HG03432 (cell line): ENCODE data around the gene KAZALD1.
"Not testable (repeated sequence)": the region's sequence is repeated elsewhere in the genome, so short reads cannot be mapped to it uniquely, and the experiment has no call there.

Experiments
- ATAC-seq: cut with Tn5 transposase; IDR thresholded peaks from one replicate; pipeline ENCODE4 v1.9.1; 2021; ENCODE audit warnings: mild to moderate bottlenecking, moderate library complexity; ENCODE audit not compliant: unreplicated experiment

The KAZALD1 gene

DNA sequence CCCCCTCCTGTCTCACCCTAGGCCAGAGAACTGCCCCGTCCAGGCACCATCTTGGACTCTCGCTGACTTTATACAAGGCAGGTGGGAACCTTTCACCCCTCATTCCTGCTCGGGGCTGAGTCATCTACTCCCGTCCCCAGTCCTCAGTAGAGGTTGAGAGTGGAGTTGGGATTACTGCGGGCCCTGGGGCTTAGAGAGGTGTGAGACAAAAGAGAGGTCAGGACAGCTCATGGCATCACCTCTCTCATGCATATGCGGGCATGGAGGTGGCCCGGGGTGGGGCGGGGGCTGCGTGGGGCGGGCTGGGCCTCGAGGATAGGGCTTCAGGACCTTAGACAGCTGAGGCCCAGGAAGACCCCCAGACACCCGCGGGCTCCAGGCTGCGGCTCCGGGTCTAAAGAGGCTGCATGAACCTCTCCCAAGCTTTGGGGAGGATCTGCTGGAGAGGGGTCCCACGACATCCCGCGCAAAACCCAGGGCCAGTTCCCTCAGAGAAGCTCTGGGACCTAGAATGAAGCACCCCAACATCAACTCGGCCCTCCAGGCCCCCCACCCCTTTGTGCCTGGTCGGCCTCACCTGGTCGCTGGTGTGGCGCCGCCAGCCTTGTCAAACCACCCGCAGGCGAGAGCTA lies 31.2 kb upstream of the KAZALD1 start:
- no peak for ATAC-seq

DNA sequence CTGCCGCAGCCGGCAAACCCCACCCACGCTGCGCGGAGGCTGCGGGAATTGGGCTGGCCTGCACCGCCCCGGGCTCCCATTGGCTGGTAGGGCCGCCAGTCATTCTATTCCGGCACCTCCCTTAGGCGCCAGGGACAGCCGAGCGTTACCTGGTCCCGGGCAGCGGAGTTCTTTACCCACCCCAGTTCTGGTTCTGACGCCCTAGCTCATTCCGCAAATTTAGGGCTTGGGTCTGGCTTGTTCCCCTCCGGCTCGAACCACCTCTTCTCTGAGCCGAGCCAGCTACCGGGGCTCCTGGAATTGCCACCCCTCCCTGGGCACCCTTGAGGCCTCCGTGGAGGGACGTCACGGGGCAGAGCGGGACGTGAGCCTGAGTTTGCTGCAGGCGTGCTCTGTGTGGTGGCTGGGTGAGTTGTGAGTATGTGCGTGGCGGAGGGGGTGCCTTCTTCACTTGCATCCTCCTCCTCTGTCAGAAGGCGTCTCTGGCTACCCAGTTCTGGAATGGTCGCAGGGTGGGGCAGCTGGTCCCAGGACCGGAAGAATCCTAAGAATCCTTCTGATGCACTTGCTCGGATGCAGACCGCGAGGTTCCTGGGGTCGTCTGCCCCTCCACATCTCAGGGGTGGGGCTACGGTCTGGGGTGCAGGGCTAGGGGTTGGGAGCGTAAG lies 30.5 kb upstream of the KAZALD1 start, which contains the start of the genes PDZD7 and SFXN3:
Gene PDZD7, minus strand, starts transcription at position 2 of the 668 bp plus-strand sequence. CDS start 910 bp downstream, outside the sequence.
Gene SFXN3, plus strand, starts transcription at position 107 of the 668 bp plus-strand sequence. CDS start 3,461 bp downstream, outside the sequence.
- peak; percentile 90 for ATAC-seq

DNA sequence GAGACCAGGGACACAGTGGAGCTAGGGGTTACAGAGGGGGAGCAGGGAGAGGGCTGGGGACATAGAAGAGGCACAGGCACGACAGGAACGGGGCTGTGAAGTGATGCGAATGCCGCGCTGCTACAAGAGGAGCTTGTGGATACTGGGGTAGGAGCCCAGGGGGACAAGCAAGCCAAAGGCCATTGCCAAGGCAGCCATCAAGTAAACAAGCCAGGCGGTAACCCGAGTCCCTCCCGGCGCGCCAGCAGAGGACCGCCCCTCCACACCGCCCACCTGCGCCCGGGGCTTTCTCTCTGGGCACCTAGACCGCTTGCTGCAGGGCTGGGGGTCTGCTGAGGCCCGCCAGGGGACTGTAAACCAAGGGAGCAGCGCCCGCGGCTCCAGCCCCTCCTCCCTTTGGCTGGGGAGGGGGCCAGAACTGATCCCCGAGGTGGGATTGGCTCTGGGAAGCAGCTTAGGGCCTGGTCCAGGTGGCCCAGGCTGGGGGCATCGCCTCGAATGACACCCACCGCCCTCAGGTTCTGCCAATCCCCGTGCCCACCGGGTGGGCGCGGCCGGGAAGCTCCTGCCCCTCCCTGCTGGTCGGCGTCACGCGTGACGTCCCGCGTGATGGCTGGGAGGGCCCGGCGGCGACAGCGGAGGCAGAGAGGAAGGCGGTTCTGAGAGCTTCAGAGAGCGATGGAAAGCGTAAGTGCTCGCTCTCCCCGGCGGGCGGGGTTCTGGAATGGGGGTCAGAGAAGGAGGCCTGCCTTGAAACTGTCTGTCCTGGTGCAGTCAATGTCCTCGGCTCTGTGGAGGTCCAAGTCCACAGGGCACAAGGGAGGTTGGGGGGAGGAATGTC lies 29.8 kb upstream of the KAZALD1 start:
- ATAC-seq: peak; percentile 44

DNA sequence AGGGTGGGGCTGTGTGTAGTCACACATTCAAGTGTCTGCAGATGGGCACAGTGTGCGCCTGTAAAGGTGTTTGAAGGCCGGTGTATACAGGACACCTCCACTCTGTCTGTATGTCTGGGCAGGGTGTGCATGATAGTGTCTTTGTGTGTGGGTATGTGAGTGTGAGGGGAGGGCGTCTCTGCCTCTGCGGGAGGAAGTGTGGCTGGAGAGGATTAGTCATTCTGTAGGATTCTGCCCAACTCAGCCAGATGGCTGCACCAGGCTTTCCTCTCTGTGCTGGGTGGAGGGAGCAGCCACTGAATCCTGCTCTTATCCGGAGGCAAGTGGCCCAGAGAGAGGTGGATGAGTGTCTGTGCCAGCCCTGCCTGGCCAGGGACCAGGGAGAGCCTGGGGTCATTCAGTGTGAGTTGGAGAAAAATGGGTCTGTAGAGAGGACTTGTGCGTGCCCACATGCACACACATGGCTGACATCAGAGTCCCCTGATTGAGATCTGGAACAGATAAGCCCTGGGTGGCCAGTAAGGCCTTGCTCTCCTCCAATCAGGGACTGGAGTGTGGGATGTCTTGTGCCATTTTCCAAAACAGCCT lies 29.1 kb upstream of the KAZALD1 start:
- ATAC-seq: peak; percentile 24

DNA sequence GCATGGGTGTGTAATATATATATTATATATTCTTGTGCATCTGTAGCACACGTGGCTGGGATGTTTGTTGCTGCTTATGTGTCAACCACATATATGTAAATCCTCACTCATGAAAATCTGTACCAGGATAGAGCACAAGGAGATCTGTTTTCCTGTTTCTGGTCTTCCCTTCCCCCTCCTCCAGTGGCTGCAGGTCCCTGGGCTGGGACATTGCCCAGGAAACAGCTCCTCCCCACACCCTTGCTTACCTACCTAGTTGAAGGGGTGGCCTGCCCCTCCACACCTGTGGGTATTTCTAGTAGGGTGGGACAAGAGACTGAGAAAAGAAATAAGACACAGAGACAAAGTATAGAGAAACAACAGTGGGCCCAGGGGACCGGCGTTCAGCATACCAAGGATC lies 28.5 kb upstream of the KAZALD1 start:
- no peak for ATAC-seq

DNA sequence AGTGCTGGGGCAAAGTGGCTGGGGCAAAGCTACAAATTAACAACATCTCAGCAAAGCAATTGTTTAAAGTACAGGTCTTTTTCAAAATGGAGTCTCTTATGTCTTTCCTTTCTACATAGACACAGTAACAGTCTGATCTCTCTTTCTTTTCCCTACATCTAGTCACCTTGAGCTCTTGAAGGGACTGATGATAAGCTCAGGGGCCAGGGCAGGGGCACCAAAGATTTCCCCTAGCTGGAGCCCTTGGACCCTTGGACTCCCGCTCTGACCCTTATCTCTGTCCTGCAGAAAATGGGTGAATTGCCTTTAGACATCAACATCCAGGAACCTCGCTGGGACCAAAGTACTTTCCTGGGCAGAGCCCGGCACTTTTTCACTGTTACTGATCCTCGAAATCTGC lies 27.4 kb upstream of the KAZALD1 start:
- not testable (repeated sequence) for ATAC-seq

DNA sequence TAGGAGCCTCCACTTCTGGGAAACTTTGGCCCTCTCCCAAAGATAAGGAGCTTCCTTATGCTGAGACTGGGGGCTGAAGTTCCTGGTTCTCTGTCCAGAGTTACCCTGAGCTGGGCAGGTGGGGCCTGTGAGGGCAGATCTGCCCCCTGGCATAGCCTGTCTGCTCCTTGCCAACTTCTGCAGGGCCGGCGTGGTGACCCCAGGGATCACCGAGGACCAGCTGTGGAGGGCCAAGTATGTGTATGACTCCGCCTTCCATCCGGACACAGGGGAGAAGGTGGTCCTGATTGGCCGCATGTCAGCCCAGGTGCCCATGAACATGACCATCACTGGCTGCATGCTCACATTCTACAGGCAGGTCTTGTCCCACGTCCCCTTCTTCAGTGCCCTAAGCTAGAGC lies 26.5 kb upstream of the KAZALD1 start:
- ATAC-seq: no peak

DNA sequence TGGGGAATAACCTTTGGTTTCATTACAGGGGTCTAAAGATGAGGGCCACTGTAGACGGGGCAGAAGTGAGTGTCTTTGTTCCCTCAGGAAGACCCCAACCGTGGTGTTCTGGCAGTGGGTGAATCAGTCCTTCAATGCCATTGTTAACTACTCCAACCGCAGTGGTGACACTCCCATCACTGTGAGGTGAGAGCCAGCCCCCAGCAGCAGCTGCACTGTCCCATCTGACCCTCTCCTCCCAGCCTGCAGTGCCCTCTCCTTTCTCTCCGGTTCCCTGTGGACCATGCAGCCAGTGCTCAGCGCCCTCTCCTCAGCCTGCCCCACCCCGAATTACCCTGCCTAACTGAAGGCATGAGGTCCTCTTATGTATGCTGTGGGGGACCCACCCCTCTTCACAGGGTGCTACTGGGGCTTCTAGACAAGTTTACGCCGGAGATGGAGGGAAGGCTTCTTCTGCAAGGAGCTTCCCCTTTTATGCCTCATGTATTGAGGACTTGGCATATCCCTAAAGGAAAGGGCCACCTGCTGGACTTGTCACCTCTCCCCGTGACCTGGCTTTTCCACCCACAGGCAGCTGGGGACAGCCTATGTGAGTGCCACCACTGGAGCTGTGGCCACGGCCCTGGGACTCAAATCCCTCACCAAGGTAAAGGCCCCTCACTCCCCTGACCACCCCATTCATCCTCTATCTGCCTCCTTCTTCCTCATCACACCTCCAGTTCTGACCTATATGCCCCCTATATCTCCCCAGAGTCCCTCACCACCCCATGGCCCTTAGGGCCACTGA lies 25.7 kb upstream of the KAZALD1 start:
- ATAC-seq: no peak

DNA sequence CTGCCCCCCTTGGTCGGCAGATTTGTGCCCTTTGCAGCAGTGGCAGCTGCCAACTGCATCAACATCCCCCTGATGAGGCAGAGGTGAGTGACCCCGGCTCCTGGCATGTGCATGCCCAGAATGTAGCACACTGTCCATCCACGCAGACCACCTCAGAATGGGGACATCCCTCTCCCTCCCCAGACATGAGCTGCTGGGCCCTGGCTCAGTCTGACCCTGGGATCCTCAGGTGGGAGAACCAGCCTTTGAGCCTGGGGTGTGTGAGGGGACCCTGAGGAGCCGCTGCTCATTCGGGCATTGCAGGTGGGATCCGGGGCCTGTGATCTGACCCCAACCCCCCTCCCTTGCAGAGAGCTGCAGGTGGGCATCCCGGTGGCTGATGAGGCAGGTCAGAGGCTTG lies 25.1 kb upstream of the KAZALD1 start:
- ATAC-seq: no peak

DNA sequence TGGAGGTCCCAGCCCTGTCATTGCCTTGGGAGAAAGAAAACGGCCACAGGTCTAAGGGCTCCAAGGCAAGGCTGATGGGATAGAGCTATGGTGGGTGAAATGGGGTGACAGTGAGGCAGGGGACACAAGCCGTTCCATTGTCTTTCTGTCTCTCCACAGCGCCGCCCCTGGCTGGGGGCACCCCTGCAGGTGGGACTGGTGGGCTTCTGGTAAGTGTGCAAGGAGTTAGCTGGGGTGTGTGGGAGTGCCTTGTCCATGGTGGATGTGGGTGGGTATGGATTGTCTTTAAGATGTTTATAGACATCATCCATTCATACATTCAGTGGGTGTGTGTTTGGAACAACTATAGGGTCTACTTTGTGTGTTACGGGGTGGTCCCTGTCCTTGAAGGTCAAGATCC lies 23.3 kb upstream of the KAZALD1 start:
- ATAC-seq: no peak

DNA sequence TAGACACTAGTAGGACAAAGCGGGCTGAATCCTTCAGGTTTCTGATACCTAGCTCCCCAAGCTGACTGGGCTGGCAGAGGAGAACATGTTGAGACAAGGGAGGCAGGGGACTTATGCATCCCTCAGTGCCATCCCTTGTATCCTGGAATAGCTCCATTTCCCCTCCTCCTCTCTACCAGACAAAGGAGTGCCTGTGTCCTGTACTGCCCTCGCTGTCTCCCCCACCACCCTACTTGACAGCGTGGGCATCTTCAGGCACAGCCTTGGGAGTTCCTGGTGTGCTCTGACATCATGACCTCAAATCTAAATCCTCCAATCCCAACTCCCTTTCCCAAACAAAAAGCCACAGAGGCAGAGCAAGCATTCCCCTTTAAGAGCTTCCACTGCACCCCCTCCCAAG lies 21.7 kb upstream of the KAZALD1 start:
- no peak for ATAC-seq

DNA sequence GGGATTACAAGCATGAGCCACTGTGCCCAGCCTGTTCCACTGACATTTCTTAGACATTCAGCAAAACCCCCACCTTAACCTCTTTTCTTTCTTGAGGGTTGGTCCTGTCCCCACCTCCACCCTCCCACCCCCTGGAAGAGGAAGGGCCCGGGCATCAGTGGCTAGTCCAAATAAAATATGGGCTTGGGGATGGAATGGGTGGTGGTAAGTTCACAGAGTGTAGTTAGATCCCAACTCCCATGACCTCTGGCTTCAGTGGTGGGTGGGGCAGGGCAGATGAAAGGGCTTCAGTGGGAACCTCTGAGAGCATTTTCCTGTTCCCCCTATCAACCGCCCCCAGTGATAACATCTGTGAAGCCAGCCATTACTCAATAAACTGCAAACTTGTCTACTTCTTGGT lies 20.9 kb upstream of the KAZALD1 start:
- no peak for ATAC-seq

DNA sequence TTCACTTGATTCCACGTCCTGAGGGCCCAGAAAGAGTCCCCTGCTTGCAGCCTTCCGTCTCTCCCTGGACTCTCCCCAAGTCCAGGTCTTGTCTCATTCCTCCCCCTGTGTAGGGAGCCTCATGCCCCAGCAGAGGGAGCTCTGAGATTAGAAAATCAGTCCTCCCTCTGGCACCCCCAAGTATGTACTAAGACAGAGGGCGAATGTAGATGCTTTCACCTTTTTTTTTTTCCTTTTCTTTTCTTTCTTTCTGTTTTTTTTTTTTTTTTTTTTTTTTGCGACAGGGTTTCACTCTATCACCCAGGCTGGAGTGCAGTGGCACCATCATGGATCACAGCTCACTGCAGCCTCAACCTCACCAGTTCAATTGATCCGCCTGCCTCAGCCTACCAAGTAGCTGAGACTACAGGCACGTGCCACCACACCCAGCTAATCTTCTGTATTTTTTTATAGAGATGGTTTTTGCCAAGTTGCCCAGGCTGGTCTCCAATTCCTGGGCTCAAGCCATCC lies 20.5 kb upstream of the KAZALD1 start:
- ATAC-seq: peak; percentile 52

DNA sequence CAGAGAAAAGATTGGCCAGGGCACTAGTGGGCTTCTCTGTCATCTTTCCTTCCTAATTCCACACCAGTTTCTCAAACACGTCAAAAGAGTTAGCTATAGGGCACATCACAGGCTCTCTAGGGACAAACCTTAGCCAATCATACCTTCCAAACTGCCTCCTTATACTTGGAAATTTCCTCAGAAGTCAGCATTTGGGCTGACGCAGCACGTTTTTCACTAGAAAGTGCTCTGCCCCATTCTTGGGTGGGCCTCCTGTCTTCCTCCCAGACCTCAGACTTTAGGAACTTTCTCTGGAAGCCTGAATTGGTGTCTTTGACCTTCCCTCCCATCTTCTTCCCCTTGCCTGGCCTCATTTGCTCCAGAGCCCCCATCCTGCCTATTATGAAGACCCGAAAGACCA lies 19.7 kb upstream of the KAZALD1 start:
- ATAC-seq: no peak

DNA sequence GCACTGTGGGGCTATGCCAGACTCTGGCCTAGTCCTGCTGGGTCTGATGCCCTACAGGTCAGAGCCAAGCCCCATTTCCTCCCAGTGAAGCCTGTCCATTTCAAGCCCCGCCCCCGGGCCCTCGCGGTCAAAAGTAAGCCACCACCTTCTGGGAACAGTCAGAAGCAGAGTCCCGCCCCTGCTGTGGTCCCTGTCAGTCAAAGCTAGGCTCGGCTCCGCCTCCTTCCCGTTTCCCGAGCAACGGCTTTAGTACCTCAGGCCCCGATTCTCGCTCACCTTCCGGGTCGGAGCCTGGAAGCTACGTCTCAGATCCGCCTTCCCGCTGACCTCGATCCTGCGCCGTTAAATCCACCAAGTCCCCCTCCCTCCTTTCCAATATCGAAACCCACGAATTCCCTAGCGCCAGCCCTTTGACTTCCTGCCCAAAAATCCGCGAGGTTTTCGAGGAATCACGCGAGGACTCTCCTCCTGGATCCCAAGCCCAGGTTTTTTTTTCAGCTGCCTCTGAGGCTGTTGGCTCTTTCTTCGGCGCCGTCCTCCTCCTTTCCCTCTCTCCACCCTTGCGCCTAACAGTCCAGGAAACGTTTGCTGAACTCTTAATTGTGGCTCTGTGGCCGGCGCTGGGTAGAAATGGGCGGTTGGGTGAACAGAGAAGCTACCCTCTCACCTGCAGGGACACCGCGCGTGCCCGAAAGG lies 19.0 kb upstream of the KAZALD1 start:
- ATAC-seq: peak; percentile 97

DNA sequence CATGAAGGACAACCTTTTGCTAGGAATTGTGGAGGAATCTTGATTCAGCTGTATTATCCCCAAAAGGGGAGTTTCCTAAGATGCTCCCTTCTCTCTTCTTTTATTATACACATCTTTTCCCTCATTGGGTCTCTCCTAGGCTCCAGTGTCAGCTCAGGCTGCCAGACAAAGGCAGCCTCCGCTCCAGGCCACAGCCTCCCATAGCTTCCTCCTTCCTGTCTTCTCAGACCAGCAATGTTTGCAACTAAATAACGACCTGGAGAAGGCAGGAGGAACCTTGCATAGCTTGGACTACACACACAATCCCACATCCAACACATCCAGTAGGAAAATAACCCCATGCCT lies 18.5 kb upstream of the KAZALD1 start:
- ATAC-seq: no peak

DNA sequence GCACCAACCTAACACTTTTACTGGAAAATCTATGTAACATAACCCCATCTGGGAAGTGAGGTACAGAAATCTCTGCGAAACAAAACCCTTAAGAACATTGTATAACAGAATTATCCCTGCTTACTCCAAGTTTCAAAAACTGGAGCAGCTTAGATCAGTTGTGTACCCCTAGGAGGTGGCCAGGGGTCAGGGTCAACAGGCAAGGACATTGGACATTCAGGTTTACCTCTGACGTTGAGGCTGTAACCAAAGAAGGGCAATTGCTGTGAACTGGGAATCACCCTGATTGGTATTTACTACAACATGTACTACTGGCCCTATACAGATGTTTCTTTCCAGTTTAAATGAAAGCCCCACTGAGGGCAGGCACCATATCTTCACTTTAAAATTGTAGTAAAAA lies 17.7 kb upstream of the KAZALD1 start:
- ATAC-seq: no peak

DNA sequence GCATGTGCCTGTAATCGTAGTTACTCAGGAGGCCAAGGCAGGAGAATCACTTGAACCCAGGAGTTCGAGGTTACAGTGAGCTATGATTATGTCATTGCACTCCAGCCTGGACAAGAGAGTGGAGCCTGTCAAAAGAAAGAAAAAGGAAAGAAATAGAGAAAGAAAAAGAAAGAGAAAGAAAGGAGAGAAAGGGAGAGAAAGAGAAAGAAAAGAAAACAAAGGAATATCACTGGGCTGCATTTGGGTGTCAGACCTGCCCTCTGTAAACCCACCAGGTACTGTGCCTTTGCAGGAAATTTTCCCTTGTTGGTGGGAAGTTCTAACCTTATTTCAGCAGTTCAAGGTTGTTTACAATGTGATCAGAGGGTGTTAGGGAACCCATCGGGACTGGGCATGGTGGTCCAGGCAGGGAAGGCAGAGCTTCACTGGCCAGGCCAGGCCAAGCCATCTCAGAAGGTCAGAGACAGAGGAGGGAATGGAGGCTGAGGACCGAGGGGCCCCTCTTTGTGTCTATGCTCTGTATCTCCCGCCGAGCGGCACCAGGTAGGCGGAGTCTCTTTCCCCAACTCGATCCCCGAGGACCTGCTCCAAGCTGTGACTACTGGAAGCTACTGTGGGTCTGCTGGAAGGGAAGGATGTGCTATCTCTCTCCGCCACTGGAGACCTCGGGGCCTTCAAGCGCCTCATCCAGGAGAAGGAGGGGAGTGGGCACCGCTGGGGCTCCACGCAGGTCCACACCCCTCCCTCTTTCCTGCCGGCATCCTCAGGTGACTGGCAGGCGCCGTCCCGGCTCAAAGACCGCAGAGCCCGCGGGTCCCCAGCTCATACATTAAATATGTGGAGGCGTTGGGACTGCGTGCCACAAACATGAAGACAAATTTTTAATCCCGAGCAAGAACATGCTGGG lies 15.2 kb upstream of the KAZALD1 start:
- no peak for ATAC-seq

DNA sequence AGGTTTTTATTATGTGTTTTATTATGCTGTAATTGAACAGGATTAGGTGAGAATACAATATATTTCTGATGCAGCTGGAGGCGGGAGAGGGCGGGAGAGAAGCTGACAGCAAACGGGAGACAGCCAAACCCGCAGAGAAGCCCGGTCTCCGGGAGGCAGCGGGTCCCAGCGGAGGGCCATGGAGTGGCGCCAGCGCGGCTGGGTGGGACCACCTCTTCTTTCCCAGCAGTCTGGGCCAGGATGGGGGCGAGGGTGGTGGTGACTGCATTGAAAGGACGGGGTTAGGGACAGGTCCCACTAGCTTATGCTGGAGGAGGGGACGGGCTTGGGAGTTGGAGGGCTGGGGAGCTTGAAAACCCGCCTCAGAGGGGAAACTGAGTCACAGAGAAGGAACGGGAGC lies 14.5 kb upstream of the KAZALD1 start:
- ATAC-seq: no peak
